GM19468 (cell line): ENCODE results near the gene NFKBIA.
"Not testable (repeated sequence)": the region's sequence is repeated elsewhere in the genome, so short reads cannot be mapped to it uniquely, and the experiment has no call there.

ENCODE experiments used
- ATAC-seq: cut with Tn5 transposase; IDR thresholded peaks from one replicate; pipeline ENCODE4 v1.9.1; 2021; ENCODE audit warnings: mild to moderate bottlenecking, moderate library complexity, moderate number of reproducible peaks; ENCODE audit not compliant: unreplicated experiment; ENCODE audit errors: extremely low read depth

Gene NFKBIA

GRCh38 chr14:35370969-35371368 is 33.6 kb downstream of the NFKBIA start:
- ATAC-seq, result no peak

GRCh38 chr14:35369701-35370191 is 34.8 kb downstream of the NFKBIA start:
- no peak for ATAC-seq

- no peak for ATAC-seq
Measured at GRCh38 chr14:35368583-35369392, 35.8 kb downstream of the NFKBIA start.

GRCh38 chr14:35368139-35368460 is 36.4 kb downstream of the NFKBIA start:
- ATAC-seq, result no peak

GRCh38 chr14:35367056-35367372 is 37.5 kb downstream of the NFKBIA start:
- ATAC-seq, result no peak

GRCh38 chr14:35366521-35366976 is 38.0 kb downstream of the NFKBIA start:
- ATAC-seq, result no peak

- no peak for ATAC-seq
Measured at GRCh38 chr14:35366056-35366451, 38.5 kb downstream of the NFKBIA start.

GRCh38 chr14:35365130-35366055 is 39.2 kb downstream of the NFKBIA start:
- ATAC-seq, result no peak

GRCh38 chr14:35362911-35363374 is 41.6 kb downstream of the NFKBIA start:
- ATAC-seq, result no peak

- ATAC-seq, result no peak
Measured at GRCh38 chr14:35362450-35362849, 42.1 kb downstream of the NFKBIA start.

GRCh38 chr14:35361141-35361480 is 43.4 kb downstream of the NFKBIA start:
- no peak for ATAC-seq

GRCh38 chr14:35359655-35360054 is 44.9 kb downstream of the NFKBIA start:
- ATAC-seq, result not testable (repeated sequence)

GRCh38 chr14:35355981-35356841 is 48.3 kb downstream of the NFKBIA start:
- ATAC-seq, result no peak

- not testable (repeated sequence) for ATAC-seq
Measured at GRCh38 chr14:35355235-35355634, 49.3 kb downstream of the NFKBIA start.

- ATAC-seq, result no peak
Measured at GRCh38 chr14:35353409-35354172, 51.0 kb downstream of the NFKBIA start.

- no peak for ATAC-seq
Measured at GRCh38 chr14:35352274-35353233, 52.0 kb downstream of the NFKBIA start.

GRCh38 chr14:35351897-35352273 is 52.7 kb downstream of the NFKBIA start:
- ATAC-seq, result no peak
